Embryonic facial prominence (tissue), 1 donor: ENCODE results near the gene MEAK7.

Source experiments
- DNase-seq: peaks from one replicate; pipeline ENCODE4 v3.0.0-alpha.2; 2016; ENCODE audit errors: extremely low spot score

The MEAK7 gene

DNA sequence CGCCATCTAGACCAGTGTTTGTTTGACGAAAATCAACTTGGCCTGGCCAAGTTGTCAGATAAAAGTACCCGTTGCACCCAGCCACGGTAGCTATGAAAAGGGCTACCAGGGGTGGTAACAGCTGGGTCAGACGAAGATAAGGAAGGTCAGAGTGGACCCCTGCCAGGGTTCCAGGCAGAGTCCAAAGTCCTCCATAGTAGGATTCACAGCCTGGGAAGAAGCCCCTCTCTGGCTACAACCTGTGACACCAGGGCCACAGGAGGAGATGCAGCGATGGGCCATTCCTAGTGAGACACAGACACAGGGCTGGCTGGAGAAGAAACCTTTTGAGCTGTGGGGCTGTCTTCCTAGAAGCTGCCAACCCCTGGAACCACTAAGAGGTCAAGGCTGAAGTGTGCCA is 39.3 kb downstream of the MEAK7 start:
- DNase-seq = no peak

DNA sequence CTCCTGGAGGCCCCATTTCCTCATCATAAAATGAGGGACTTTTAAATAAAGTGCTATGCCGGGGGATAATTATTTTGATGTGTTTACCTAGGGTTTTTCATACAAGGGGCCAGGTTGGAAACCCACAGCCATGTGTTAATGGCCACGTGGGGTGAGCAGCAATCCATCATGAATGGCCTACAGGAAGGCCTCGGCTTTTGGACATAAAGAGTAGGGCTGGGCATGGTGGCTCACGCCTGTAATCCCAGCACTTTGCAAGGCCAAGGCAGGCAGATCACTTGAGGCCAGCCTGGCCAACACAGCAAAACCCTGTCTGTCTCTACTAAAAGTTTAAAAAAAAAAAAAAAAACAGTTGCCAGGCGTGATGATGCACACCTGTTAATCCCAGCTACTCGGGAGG is 40.3 kb downstream of the MEAK7 start:
- no peak for DNase-seq

- DNase-seq = no peak
These were observed 41.2 kb downstream of the MEAK7 start for GRCh38 chr16:84463221-84463620.

DNA sequence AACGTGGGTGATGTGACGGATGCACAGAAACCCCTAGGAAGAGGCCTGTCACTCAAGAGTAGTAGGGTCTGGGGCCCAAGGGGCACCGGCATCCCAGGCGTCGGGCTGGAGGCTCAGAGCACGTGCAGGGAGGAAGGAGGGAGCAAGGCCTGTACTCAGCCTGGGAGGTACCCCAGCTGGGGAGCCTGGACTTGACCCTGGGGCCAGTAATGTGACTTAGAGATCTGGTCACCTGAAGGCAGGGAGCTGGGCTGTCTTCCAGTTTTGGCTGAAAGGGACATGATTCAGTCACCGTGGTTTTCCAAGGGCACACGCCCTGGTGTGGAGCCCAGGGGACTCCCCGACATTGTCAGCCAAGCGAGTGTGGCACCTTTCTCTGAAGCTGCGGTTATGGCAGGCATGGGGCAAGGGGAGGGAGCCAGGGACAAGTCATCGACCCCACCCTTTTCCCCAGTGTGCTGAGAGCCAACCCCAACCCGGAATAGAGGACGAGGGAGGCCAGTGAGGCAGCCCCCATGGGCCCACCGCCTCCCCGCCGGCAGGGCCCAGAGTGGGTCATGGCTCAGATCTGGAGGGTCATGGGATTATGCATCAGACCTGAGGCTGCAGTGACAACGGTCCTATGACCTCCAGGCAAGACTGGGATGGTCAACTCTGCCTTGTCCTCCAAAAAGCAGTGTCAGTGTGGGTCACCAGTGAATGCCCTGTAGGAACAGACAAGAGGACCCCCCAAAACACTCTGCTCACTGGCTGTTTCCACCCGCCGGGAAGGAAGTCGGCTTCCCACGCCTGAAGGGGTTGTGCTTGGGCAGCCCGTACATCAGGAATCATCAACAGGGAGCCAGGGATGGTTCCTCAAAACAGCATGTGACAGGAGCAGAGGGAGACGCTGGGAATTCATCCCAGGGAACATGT is 41.9 kb downstream of the MEAK7 start:
- DNase-seq = no peak

DNA sequence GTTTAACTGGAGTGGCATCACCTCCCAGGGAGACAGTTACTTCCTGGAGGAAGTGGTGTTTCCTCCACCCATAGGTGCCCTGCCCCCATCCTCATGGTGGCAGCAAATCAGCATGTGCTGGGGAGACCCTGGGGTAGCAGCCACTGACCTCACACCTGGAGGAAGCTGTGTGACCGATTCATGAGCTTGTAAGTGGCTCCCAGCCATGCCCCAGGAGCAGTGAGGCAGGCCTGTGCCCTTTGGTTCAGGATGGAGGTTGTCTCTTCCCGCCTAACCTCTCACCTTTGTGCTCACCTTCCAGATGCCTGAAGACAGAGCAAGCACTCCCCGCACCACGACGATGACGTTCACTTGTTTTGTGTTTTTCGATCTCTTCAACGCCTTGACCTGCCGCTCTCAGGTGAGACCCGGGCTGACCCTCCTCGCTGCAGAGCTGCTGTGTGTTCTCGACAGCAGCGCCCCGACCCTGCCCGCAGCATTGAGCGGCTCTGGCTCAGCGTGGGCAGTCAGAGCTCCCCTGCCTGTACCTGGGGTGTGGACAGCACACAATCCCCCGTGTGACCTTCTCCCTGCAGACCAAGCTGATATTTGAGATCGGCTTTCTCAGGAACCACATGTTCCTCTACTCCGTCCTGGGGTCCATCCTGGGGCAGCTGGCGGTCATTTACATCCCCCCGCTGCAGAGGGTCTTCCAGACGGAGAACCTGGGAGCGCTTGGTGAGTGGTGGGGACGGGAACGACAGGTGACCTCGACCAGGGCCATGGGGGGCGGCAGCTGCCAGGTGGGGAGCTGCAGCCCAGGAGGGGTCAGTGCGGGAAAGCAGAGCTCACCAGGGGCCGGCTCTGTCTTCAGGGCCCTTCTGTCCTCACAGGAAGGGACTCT is 42.8 kb downstream of the MEAK7 start:
- DNase-seq = no peak

DNA sequence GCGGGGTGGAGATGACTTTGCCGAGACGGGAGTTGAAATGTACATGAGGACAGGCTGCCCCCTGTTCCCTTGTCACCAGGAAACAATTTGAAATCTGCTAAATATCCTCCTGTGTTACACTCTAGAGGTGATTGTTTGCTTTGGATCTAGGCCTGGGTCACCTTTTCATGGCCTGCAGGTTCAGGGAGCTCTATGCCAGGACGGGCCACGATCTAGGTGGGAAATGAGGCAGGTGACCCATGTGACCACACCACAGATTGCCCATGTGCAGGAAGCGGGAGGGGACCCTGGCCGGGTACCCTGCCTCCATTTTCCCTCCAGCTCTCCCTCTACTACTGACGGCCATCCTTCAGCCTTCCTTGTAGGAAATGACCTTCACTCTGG is 43.4 kb downstream of the MEAK7 start:
- DNase-seq = no peak

DNA sequence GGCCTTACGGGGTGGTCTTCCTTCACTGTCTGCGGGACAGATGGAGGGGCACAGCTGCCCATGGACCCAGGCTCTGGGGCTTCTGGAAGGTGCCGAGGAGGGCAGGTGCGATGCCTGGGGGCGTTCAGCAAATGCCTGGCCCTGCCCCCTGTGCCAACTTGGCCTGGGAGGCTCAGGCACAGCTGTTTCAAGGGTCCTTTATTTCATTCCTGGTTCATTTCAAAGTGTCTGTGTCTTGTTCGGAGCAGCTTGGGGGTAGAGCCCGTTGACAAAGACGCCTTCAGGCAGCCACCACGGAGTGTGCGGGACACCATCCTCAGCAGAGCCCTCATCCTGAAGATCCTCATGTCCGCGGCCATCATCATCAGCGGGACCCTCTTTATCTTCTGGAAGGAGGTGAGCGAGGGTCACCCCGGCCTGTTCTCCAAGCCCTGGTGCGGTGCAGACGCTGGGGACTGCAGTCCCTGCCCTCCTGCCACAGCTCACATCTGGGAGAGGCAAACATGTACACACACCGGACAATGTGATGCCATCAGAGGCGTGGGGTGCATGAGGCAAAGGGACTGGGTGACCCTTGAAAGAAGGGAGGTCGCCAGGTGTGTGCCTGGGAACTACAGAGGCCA is 43.9 kb downstream of the MEAK7 start:
- DNase-seq = no peak

DNA sequence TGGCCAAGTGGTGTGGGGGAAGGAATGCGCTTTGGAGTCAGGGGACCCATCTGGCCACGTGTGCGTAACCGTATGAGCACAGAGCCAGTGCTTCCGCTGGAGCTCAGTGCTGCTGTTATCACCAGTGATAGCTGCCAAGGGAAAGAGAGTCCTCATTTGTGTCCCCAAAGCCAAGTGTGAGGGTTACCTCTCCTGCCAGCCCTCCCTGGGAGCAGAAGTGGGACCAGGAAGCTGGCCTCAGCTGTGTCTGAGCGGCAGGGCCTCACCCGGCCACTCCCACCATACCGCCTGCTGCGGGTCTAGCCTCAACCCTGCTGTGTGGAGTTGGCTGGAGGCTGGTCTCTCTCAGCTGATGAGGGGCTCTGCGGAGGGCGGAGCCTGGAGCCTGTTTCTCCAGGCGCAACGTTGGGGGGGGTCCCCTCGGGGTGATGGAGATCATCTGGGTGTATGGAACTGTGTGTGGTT is 44.5 kb downstream of the MEAK7 start:
- no peak for DNase-seq

- DNase-seq = no peak
These were observed 44.9 kb downstream of the MEAK7 start for GRCh38 chr16:84459533-84459894.

DNA sequence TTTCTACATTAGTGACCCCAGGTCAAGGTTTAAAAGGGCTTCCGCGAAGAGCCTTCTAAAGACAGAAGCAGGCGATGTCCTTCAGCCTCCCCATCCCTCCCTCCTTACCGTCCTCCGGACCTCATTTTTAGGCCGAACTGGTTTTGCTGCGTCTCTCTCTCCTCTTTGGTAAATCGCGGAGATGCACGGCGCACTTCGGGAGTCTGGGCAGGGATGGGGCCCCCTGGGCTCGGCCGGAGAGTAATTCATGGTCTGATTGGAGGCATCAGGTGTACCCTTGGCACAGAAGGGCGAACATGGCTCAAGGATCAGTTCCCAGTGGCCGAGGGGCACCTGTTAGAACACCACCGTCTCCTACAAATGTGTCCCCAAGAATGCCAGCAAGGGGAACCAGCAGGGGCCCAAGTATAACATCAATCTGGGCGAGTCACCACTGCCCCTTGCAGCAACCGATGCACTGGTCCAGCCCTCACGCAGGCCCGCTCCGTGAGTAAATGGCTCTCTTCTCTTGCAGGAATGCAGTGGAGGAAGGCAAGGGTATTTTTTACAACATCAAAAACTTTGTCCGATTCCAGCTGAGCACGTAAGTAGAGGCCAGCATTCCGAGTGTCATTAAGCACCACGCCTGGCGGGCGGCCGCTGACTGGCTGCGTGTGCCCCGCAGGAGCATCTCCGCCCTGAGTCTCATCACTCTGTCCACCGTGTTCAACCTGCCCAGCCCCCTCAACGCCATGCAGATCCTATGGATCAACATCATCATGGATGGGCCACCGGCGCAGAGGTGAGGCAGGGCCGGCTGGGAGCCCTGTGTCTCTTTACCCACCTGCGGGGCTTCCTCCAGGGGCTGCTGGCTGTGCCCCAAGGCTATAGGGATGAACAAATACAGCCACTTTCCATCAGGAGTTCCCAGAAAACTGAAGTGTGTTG is 45.6 kb downstream of the MEAK7 start:
- DNase-seq = no peak

GRCh38 chr16:84455031-84455430 is 49.4 kb downstream of the MEAK7 start:
- DNase-seq = no peak
